Activated CD8-positive, alpha-beta T cell treated with anti-CD3 and anti-CD28 coated beads, Interleukin-2, amount 10 ng/mL, durations not matched to agents 7 days and 5 days (primary cell): ENCODE results near the gene STPG2. TPM values are rescaled to one million over a fixed set of nuclear protein-coding genes. Genes with fewer than 3 reads are reported as not detected.

Experiments
- ATAC-seq: fragments of 150-1000 bp; cut with Tn5 transposase; one replicate; pipeline ENCODE4 v1.10.0; 2021; ENCODE audit warnings: moderate library complexity
- CTCF ChIA-PET: fragments of 350-600 bp; sonication (Branson Sonifier 250); formaldehyde crosslinking; loops from one replicate; lab custom pipeline; 2021; ENCODE audit warnings: antibody characterized with exemption; lab: Charles Lee
- POLR2A ChIA-PET: fragments of 350-600 bp; sonication (Branson Sonifier 250); formaldehyde crosslinking; loops from one replicate; lab custom pipeline; 2021; ENCODE audit warnings: antibody characterized with exemption; lab: Charles Lee
- DNase-seq: peaks from one replicate; pipeline ENCODE4 v3.0.0-alpha.2; 2020
- H3K27ac Mint-ChIP-seq: one replicate; pipeline ENCODE4 v1.8.0; 2021; ENCODE audit warnings: mild to moderate bottlenecking, mixed read lengths
- H3K27me3 Mint-ChIP-seq: one replicate; pipeline ENCODE4 v1.8.0; 2021; ENCODE audit warnings: low read depth, mixed read lengths
- H3K36me3 Mint-ChIP-seq: one replicate; pipeline ENCODE4 v1.8.0; 2021; ENCODE audit warnings: low read depth, mixed read lengths
- H3K4me1 Mint-ChIP-seq: one replicate; pipeline ENCODE4 v1.8.0; 2021; ENCODE audit warnings: low read depth, mixed read lengths
- H3K4me3 Mint-ChIP-seq: one replicate; pipeline ENCODE4 v1.8.0; 2021; ENCODE audit warnings: mild to moderate bottlenecking, mixed read lengths
- H3K9me3 Mint-ChIP-seq: one replicate; pipeline ENCODE4 v1.8.0; 2022; ENCODE audit warnings: mixed read lengths; ENCODE audit not compliant: insufficient read depth
- total RNA-seq, 2 experiments: library from RNA; stranded (reverse); gene quantifications; one replicate each; pipeline ENCODE4 v1.2.3, GENCODE V29; 2021

The STPG2 gene
- total RNA-seq, 2 experiments from 2014 or later = not detected

GRCh38 chr4:97761445-97762114, 381.7 kb downstream of the STPG2 start:
- CTCF ChIA-PET = no interaction called here
- Mint-ChIP-seq H3K36me3 (no peaks in the 10 kb centered on the region), H3K4me1 (no peaks in the 10 kb centered on the region), H3K9me3 (no peaks in the 10 kb centered on the region), H3K27ac (no peak overlapping the region), H3K4me3 (no peak overlapping the region), H3K27me3 (no peaks in the 10 kb centered on the region)
- POLR2A ChIA-PET = no interaction called here
- ATAC-seq (no peak), DNase-seq (no peak)

- no peaks in the 10 kb centered on the region for H3K9me3 Mint-ChIP-seq
- POLR2A ChIA-PET = no interaction called here
Observed at GRCh38 chr4:97759785-97760184, 383.5 kb downstream of the STPG2 start.

DNA sequence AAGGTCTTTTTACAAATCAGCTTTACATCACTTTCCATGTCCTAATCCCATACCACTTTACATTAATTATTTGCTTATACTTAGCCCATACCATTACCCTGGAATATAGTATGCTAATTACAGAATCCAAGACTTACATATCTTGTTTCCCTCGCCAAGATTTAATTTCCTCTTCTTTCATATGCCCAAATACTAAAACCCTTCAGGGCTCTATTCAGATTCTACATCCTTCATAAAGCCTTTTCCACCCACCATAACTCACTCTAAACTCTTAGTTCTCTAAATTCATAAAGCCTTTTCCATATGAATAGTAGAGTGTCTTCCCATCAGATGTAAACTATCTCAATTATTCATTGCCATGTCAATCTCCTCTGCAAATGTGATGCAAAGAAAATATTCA, 390.7 kb downstream of the STPG2 start:
- POLR2A ChIA-PET = no interaction called here

More at GRCh38 chr4:97759785-97760184, 383.5 kb downstream of the STPG2 start:
- no peak overlapping the region for H3K27ac Mint-ChIP-seq
- no peak overlapping the region for H3K4me3 Mint-ChIP-seq
- no peaks in the 10 kb centered on the region for H3K4me1 Mint-ChIP-seq
- CTCF ChIA-PET = no interaction called here
- no peaks in the 10 kb centered on the region for H3K36me3 Mint-ChIP-seq
- no peaks in the 10 kb centered on the region for H3K27me3 Mint-ChIP-seq
- no peak for ATAC-seq
- no peak for DNase-seq

DNA sequence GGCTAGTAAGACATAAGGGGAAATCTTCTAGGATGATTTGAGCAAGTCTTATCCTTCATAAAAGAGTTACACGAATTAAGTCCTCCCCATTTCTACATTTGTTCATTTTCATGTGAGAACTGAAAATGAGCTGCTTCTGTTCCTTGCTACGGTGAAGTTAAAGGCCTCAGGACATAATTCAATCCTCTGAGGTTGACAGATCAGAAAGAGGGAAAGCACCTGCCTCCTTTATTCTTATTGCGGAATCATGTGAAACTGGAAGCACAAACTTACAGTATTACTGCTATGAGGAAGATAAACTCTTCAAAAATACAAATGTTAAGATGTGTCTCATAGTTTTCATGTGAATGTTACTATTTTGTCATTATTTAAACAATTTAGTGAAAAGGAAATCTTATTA, 395.3 kb downstream of the STPG2 start:
- ChIA-PET POLR2A (no interaction called here), CTCF (no interaction called here)
- no peak for ATAC-seq
- Mint-ChIP-seq H3K4me3 (no peak overlapping the region), H3K27ac (no peak overlapping the region), H3K27me3 (no peaks in the 10 kb centered on the region), H3K36me3 (no peaks in the 10 kb centered on the region), H3K9me3 (no peaks in the 10 kb centered on the region), H3K4me1 (no peaks in the 10 kb centered on the region)
- DNase-seq = no peak

More for the DNA sequence above, 390.7 kb downstream of the STPG2 start:
- Mint-ChIP-seq H3K4me3 (no peak overlapping the region), H3K36me3 (no peaks in the 10 kb centered on the region), H3K4me1 (no peaks in the 10 kb centered on the region), H3K9me3 (no peaks in the 10 kb centered on the region), H3K27ac (no peak overlapping the region), H3K27me3 (no peaks in the 10 kb centered on the region)
- DNase-seq (no peak), ATAC-seq (no peak)
- CTCF ChIA-PET = no interaction called here

GRCh38 chr4:97720869-97721432, 422.3 kb downstream of the STPG2 start:
- H3K9me3 Mint-ChIP-seq = no peaks in the 10 kb centered on the region
- no peaks in the 10 kb centered on the region for H3K27me3 Mint-ChIP-seq
- no peaks in the 10 kb centered on the region for H3K36me3 Mint-ChIP-seq
- ATAC-seq = no peak
- no peak for DNase-seq
- no peak overlapping the region for H3K27ac Mint-ChIP-seq
- POLR2A ChIA-PET = no interaction called here
- CTCF ChIA-PET = no interaction called here
- no peak overlapping the region for H3K4me3 Mint-ChIP-seq
- no peaks in the 10 kb centered on the region for H3K4me1 Mint-ChIP-seq

DNA sequence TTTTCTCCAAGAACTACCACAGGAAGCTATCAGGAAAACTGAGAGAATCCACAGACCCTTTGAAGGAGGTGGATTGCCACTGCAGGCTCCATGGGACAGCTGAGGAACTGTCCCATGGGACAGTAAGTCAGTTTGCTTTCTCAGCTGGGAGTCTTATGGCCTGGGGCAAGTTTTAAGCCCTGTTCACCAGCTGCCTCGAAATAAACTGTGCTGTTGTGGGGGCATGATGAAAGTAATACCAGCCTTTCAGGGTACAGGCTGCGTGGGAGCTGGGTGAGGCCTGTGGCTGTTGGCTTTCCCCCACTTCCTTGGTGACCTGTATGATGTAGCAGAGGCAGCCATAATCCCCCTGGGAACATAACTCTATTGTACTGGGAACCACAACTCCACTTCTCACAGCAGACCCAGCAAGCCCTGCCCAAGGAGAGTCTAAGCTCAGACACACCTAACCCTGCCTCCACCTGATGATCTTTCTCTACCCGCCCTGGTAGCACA, 452.1 kb downstream of the STPG2 start:
- DNase-seq (no peak), ATAC-seq (no peak)
- no peak overlapping the region for H3K4me3 Mint-ChIP-seq
- no peaks in the 10 kb centered on the region for H3K27me3 Mint-ChIP-seq
- no peak overlapping the region for H3K27ac Mint-ChIP-seq
- ChIA-PET CTCF (no interaction called here), POLR2A (no interaction called here)
- no peaks in the 10 kb centered on the region for H3K4me1 Mint-ChIP-seq
- H3K9me3 Mint-ChIP-seq = peaks cover 28% of the 10 kb centered on the region
- no peaks in the 10 kb centered on the region for H3K36me3 Mint-ChIP-seq

- ATAC-seq (no peak), DNase-seq (no peak)
- ChIA-PET CTCF (no interaction called here), POLR2A (no interaction called here)
- peaks cover 6% of the 10 kb centered on the region for H3K9me3 Mint-ChIP-seq
- no peaks in the 10 kb centered on the region for H3K36me3 Mint-ChIP-seq
- H3K4me3 Mint-ChIP-seq = no peak overlapping the region
- no peak overlapping the region for H3K27ac Mint-ChIP-seq
- H3K27me3 Mint-ChIP-seq = no peaks in the 10 kb centered on the region
- H3K4me1 Mint-ChIP-seq = no peaks in the 10 kb centered on the region
Observed at GRCh38 chr4:97670703-97671269, 472.5 kb downstream of the STPG2 start.

- Mint-ChIP-seq H3K36me3 (no peaks in the 10 kb centered on the region), H3K9me3 (peaks cover 10% of the 10 kb centered on the region), H3K27ac (no peak overlapping the region), H3K27me3 (no peaks in the 10 kb centered on the region), H3K4me1 (no peaks in the 10 kb centered on the region), H3K4me3 (no peak overlapping the region)
- POLR2A ChIA-PET = no interaction called here
- no peak for ATAC-seq
- no peak for DNase-seq
- CTCF ChIA-PET = no interaction called here
Observed at GRCh38 chr4:97665553-97665952, 477.7 kb downstream of the STPG2 start.

DNA sequence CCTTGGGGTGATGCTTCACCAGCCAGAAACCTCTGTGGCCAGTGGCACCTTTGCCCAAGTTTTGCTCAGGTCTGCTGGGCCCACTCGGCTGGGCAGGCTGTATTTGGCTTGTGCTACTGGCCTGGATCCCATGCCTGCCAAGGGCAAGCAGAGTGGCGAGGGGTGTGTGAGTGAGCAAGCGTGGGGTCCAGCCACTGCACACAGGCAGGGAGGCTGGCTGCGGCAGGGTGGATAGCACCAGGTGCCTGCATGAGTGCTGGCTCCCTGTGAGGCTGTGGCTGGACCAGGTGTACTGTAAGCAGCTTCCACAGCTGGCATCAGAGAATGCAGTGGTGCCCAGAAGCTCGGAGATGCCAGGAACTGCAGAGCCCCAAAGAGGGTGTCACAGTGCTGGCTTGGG, 478.5 kb downstream of the STPG2 start:
- Mint-ChIP-seq H3K9me3 (peaks cover 10% of the 10 kb centered on the region), H3K27me3 (no peaks in the 10 kb centered on the region), H3K36me3 (no peaks in the 10 kb centered on the region), H3K27ac (no peak overlapping the region), H3K4me1 (no peaks in the 10 kb centered on the region), H3K4me3 (no peak overlapping the region)
- ATAC-seq = no peak
- ChIA-PET POLR2A (no interaction called here), CTCF (no interaction called here)
- DNase-seq = no peak

GRCh38 chr4:97662133-97662532, 481.1 kb downstream of the STPG2 start:
- Mint-ChIP-seq H3K4me3 (no peak overlapping the region), H3K36me3 (no peaks in the 10 kb centered on the region), H3K4me1 (no peaks in the 10 kb centered on the region), H3K9me3 (peaks cover 10% of the 10 kb centered on the region), H3K27me3 (no peaks in the 10 kb centered on the region), H3K27ac (no peak overlapping the region)
- ChIA-PET POLR2A (no interaction called here), CTCF (no interaction called here)
- ATAC-seq = no peak
- DNase-seq = no peak

DNA sequence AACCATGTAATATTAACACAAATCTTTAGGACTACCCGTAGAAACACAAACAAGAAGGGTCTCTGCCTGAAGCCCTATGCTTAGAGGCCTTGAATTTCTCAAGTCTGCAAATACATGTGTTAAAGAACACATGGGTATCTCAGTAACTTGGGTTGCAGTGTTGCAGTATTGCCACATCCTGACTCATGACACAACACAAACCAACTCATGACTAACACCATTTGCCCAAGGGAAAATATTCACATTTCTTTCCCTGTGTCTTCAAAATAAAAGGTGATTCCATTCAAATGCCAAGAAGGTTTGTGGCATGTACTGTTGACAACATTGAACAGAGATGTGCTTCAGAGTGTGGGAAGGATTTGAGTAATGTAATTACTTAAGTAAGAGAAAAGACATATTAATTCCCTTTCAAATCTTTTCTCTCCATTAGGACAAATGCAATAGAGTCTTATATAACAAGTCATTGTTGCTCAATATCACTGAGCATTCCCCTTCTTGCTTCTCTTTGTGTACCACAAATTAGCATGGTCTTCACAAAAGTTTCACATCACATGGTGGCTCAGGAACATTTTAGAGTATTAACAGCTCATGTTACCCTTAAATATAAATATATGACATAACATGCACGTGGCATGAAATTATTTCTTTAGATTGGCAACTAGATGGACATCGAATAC, 487.1 kb downstream of the STPG2 start:
- H3K36me3 Mint-ChIP-seq = no peaks in the 10 kb centered on the region
- H3K27me3 Mint-ChIP-seq = no peaks in the 10 kb centered on the region
- ATAC-seq (no peak), DNase-seq (no peak)
- no peak overlapping the region for H3K4me3 Mint-ChIP-seq
- H3K9me3 Mint-ChIP-seq = peaks cover 7% of the 10 kb centered on the region
- H3K27ac Mint-ChIP-seq = no peak overlapping the region
- CTCF ChIA-PET = no interaction called here
- POLR2A ChIA-PET = no interaction called here
- no peaks in the 10 kb centered on the region for H3K4me1 Mint-ChIP-seq

DNA sequence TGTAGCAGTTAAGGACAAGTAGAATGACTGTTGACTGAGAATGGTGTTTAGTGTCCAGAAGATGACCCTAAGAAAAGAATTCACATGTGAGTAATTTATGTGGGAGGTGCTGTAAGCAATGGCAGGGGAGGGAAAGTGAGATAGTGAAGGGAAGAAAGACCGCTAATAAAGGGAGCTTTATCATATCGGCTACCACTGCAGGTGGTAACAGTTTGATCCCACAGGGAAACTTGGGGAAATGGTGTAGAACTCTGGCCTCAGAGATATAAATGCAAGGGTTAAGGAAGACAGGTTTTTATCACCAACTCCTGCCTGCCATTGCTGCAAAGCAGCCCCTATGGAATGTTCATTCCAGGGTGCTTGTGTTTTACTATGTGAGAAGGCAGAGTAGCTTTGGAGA, 489.6 kb downstream of the STPG2 start:
- no peaks in the 10 kb centered on the region for H3K4me1 Mint-ChIP-seq
- ChIA-PET POLR2A (no interaction called here), CTCF (no interaction called here)
- DNase-seq (no peak), ATAC-seq (no peak)
- no peaks in the 10 kb centered on the region for H3K36me3 Mint-ChIP-seq
- H3K9me3 Mint-ChIP-seq = peaks cover 7% of the 10 kb centered on the region
- no peak overlapping the region for H3K4me3 Mint-ChIP-seq
- no peak overlapping the region for H3K27ac Mint-ChIP-seq
- no peaks in the 10 kb centered on the region for H3K27me3 Mint-ChIP-seq
